Karpas-422 (cell line): ENCODE data around the gene CECR2. TPM values are rescaled to one million over a fixed set of nuclear protein-coding genes. Genes with fewer than 3 reads are reported as not detected.

ENCODE experiments used
- DNase-seq: peaks from one replicate; pipeline ENCODE4 v3.0.0-alpha.2; 2015
- H2AFZ ChIP-seq: fragments of 200-600 bp; sonication (generic); 2 replicates; pipeline ENCODE4 v1.6.1; 2014; ENCODE audit warnings: antibody characterized with exemption, low read length, mixed read lengths
- H3K27ac ChIP-seq: fragments of 200-600 bp; sonication (generic); 2 replicates; pipeline ENCODE4 v1.5.1; 2014; ENCODE audit warnings: mild to moderate bottlenecking, low read length, moderate library complexity
- H3K27me3 ChIP-seq: fragments of 200-600 bp; sonication (generic); 2 replicates; pipeline ENCODE4 v1.6.1; 2014; ENCODE audit warnings: low read length, mixed read lengths
- H3K36me3 ChIP-seq: fragments of 200-600 bp; sonication (generic); 2 replicates; pipeline ENCODE4 v1.6.1; 2014; ENCODE audit warnings: low read length, mixed read lengths; ENCODE audit not compliant: insufficient read depth
- H3K4me1 ChIP-seq: fragments of 200-600 bp; sonication (generic); 2 replicates; pipeline ENCODE4 v1.6.1; 2014; ENCODE audit warnings: mild to moderate bottlenecking, low read length, mixed read lengths
- H3K4me2 ChIP-seq: fragments of 200-600 bp; sonication (generic); 2 replicates; pipeline ENCODE4 v1.6.1; 2014; ENCODE audit warnings: low read length, low read depth, mild to moderate bottlenecking; ENCODE audit not compliant: poor library complexity, severe bottlenecking
- H3K4me3 ChIP-seq: fragments of 200-600 bp; sonication (generic); 2 replicates; pipeline ENCODE4 v1.5.1; 2014; ENCODE audit warnings: mild to moderate bottlenecking, antibody characterized with exemption, low read length, mixed read lengths
- H3K79me2 ChIP-seq: fragments of 200-600 bp; sonication (generic); 2 replicates; pipeline ENCODE4 v1.6.1; 2014; ENCODE audit warnings: mild to moderate bottlenecking, low read length, mixed read lengths
- H3K9ac ChIP-seq: fragments of 200-600 bp; sonication (generic); 2 replicates; pipeline ENCODE4 v1.6.0; 2014; ENCODE audit warnings: low read length
- H3K9me2 ChIP-seq: fragments of 200-600 bp; sonication (generic), shearing (Covaris generic); replicated peaks from 2 replicates; pipeline ENCODE4 v1.6.0; 2014; ENCODE audit warnings: mild to moderate bottlenecking, low read length, moderate library complexity; ENCODE audit not compliant: insufficient read depth
- H3K9me3 ChIP-seq: fragments of 300-700, 200-600 bp; sonication (generic); 2 replicates; pipeline ENCODE4 v1.6.1; 2014; ENCODE audit warnings: low read length, mixed read lengths
- H4K20me1 ChIP-seq: fragments of 200-600 bp; sonication (generic); 2 replicates; pipeline ENCODE4 v1.6.1; 2014; ENCODE audit warnings: mild to moderate bottlenecking, antibody characterized with exemption, low read length, low read depth; ENCODE audit not compliant: insufficient read depth
- total RNA-seq: library from RNA; depleted of rRNA; stranded (reverse); fragments of >200 nt; shearing (Covaris generic); gene quantifications from 2 replicates; pipeline ENCODE4 v1.2.3, GENCODE V29; 2014; ENCODE audit warnings: low replicate concordance

Gene CECR2
- total RNA-seq, 1 experiment from 2014 or later = 1.6 TPM

GRCh38 chr22:17477391-17477833, 108.2 kb downstream of the CECR2 start:
- H3K4me3 ChIP-seq = no peak overlapping the region
- H3K79me2 ChIP-seq = no peaks in the 10 kb centered on the region
- no peak overlapping the region for H2AFZ ChIP-seq
- H3K4me2 ChIP-seq = no peak overlapping the region
- no peak overlapping the region for H3K27ac ChIP-seq
- no peaks in the 10 kb centered on the region for H3K9me3 ChIP-seq
- DNase-seq = no peak
- no peaks in the 10 kb centered on the region for H3K9me2 ChIP-seq
- no peaks in the 10 kb centered on the region for H3K36me3 ChIP-seq
- no peaks in the 10 kb centered on the region; the same call in 1 of the 2 replicates for H3K4me1 ChIP-seq
- H3K27me3 ChIP-seq = no peaks in the 10 kb centered on the region
- H4K20me1 ChIP-seq = no peaks in the 10 kb centered on the region
- no peak overlapping the region for H3K9ac ChIP-seq

- Histone ChIP-seq H3K9ac (no peak overlapping the region), H3K9me3 (no peaks in the 10 kb centered on the region), H3K4me3 (no peak overlapping the region), H3K36me3 (no peaks in the 10 kb centered on the region), H3K4me1 (peaks cover 7% of the 10 kb centered on the region), H3K79me2 (no peaks in the 10 kb centered on the region), H4K20me1 (no peaks in the 10 kb centered on the region), H3K9me2 (no peaks in the 10 kb centered on the region), H3K4me2 (no peak overlapping the region), H3K27me3 (no peaks in the 10 kb centered on the region), H2AFZ (no peak overlapping the region), H3K27ac (no peak overlapping the region)
- no peak for DNase-seq
These were observed 109.9 kb downstream of the CECR2 start for GRCh38 chr22:17479135-17479534.

- no peak overlapping the region for H3K4me3 ChIP-seq
- no peak overlapping the region for H3K9ac ChIP-seq
- H3K9me3 ChIP-seq = no peaks in the 10 kb centered on the region
- H3K27ac ChIP-seq = no peak overlapping the region
- H3K79me2 ChIP-seq = no peaks in the 10 kb centered on the region
- H2AFZ ChIP-seq = no peak overlapping the region
- DNase-seq = no peak
- peaks cover 12% of the 10 kb centered on the region for H3K4me1 ChIP-seq
- H3K9me2 ChIP-seq = no peaks in the 10 kb centered on the region
- H4K20me1 ChIP-seq = no peaks in the 10 kb centered on the region
- no peaks in the 10 kb centered on the region for H3K36me3 ChIP-seq
- H3K27me3 ChIP-seq = no peaks in the 10 kb centered on the region
- no peak overlapping the region for H3K4me2 ChIP-seq
These were observed 112.2 kb downstream of the CECR2 start for GRCh38 chr22:17481424-17481823.

- no peak overlapping the region for H3K27ac ChIP-seq
- no peaks in the 10 kb centered on the region for H3K9me3 ChIP-seq
- no peaks in the 10 kb centered on the region for H3K36me3 ChIP-seq
- no peaks in the 10 kb centered on the region for H3K9me2 ChIP-seq
- peaks cover 20% of the 10 kb centered on the region for H3K4me1 ChIP-seq
- peak; percentile 74 for DNase-seq
- H3K4me2 ChIP-seq = no peak overlapping the region
- H4K20me1 ChIP-seq = no peaks in the 10 kb centered on the region
- no peaks in the 10 kb centered on the region for H3K27me3 ChIP-seq
- no peaks in the 10 kb centered on the region for H3K79me2 ChIP-seq
- H3K9ac ChIP-seq = no peak overlapping the region
- no peak overlapping the region for H2AFZ ChIP-seq
- H3K4me3 ChIP-seq = no peak overlapping the region
These were observed 114.6 kb downstream of the CECR2 start for GRCh38 chr22:17483688-17484372.

GRCh38 chr22:17484608-17485007, 115.3 kb downstream of the CECR2 start:
- Histone ChIP-seq H3K36me3 (no peaks in the 10 kb centered on the region), H4K20me1 (no peaks in the 10 kb centered on the region), H3K9ac (no peak overlapping the region), H3K4me1 (peaks cover 27% of the 10 kb centered on the region), H3K27me3 (no peaks in the 10 kb centered on the region), H3K9me2 (no peaks in the 10 kb centered on the region), H3K4me2 (no peak overlapping the region), H3K9me3 (no peaks in the 10 kb centered on the region), H3K27ac (no peak overlapping the region), H3K79me2 (no peaks in the 10 kb centered on the region), H2AFZ (no peak overlapping the region), H3K4me3 (no peak overlapping the region)
- no peak for DNase-seq

GRCh38 chr22:17486313-17486712, 117.1 kb downstream of the CECR2 start:
- no peak overlapping the region for H3K27ac ChIP-seq
- no peak overlapping the region for H3K9ac ChIP-seq
- no peak overlapping the region for H3K4me2 ChIP-seq
- no peaks in the 10 kb centered on the region for H3K9me3 ChIP-seq
- H2AFZ ChIP-seq = no peak overlapping the region
- no peaks in the 10 kb centered on the region for H4K20me1 ChIP-seq
- H3K9me2 ChIP-seq = no peaks in the 10 kb centered on the region
- no peaks in the 10 kb centered on the region for H3K79me2 ChIP-seq
- DNase-seq = no peak
- H3K36me3 ChIP-seq = no peaks in the 10 kb centered on the region
- no peaks in the 10 kb centered on the region for H3K27me3 ChIP-seq
- peaks cover 33% of the 10 kb centered on the region for H3K4me1 ChIP-seq
- H3K4me3 ChIP-seq = no peak overlapping the region

- Histone ChIP-seq H3K9me2 (no peaks in the 10 kb centered on the region), H3K9ac (no peak overlapping the region), H4K20me1 (no peaks in the 10 kb centered on the region), H3K79me2 (no peaks in the 10 kb centered on the region), H3K9me3 (no peaks in the 10 kb centered on the region), H3K4me3 (no peak overlapping the region), H3K36me3 (no peaks in the 10 kb centered on the region), H3K4me2 (no peak overlapping the region), H3K4me1 (peaks cover 37% of the 10 kb centered on the region), H3K27ac (no peak overlapping the region), H2AFZ (no peak overlapping the region), H3K27me3 (no peaks in the 10 kb centered on the region)
- no peak for DNase-seq
These were observed 117.5 kb downstream of the CECR2 start for GRCh38 chr22:17486719-17487118.

GRCh38 chr22:17489101-17489500, 119.8 kb downstream of the CECR2 start:
- Histone ChIP-seq H3K9me2 (no peaks in the 10 kb centered on the region), H3K4me2 (peak overlapping the region; percentile 35), H3K36me3 (no peaks in the 10 kb centered on the region), H4K20me1 (no peaks in the 10 kb centered on the region), H3K4me1 (peaks cover 31% of the 10 kb centered on the region), H3K9me3 (no peaks in the 10 kb centered on the region), H3K27ac (no peak overlapping the region), H3K27me3 (no peaks in the 10 kb centered on the region), H2AFZ (no peak overlapping the region), H3K4me3 (no peak overlapping the region), H3K9ac (no peak overlapping the region), H3K79me2 (no peaks in the 10 kb centered on the region)
- peak; percentile 70 for DNase-seq
